GM12891 (cell line): ENCODE results near the gene ZNF683.

ENCODE experiments used
- POLR2A ChIP-seq: IDR thresholded peaks from 2 replicates; pipeline ENCODE4 v1.6.1; 2011; ENCODE audit warnings: low read depth, low read length, control low read depth
- POLR2AphosphoS5 ChIP-seq: IDR thresholded peaks from 2 replicates; pipeline ENCODE4 v1.6.1; 2011; ENCODE audit warnings: low read depth, low read length, control low read depth
- TAF1 ChIP-seq: IDR thresholded peaks from 2 replicates; pipeline ENCODE4 v1.6.1; 2011; ENCODE audit warnings: low read depth, low read length, control low read depth

GRCh38 chr1:26354972-26355371 lies 17.6 kb downstream of the ZNF683 start:
- no peak for TF ChIP-seq POLR2A
- no peak for TF ChIP-seq TAF1
- TF ChIP-seq POLR2AphosphoS5: no peak
